Activated T-cell treated with anti-CD3 and anti-CD28 coated beads, Interleukin-2, amount 50 U/mL, for 4 hours (primary cell): ENCODE measurements around the gene LCN9. TPM values are rescaled to one million over a fixed set of nuclear protein-coding genes. Genes with fewer than 3 reads are reported as not detected.
"Not testable (repeated sequence)": the region's sequence is repeated elsewhere in the genome, so short reads cannot be mapped to it uniquely, and the experiment has no call there.

Source experiments
- ATAC-seq, 2 donors: fragments of 200-7000 bp; cut with Tn5 transposase; one replicate each; pipeline ENCODE4 v1.10.0; 2021
- DNase-seq: peaks from one replicate; pipeline ENCODE4 v3.0.0-alpha.2; 2020
- H3K27me3 Mint-ChIP-seq: one replicate; pipeline ENCODE4 v1.8.0; 2021; ENCODE audit warnings: low read depth, mixed read lengths
- H3K36me3 Mint-ChIP-seq: one replicate; pipeline ENCODE4 v1.8.0; 2022; ENCODE audit warnings: mixed read lengths; ENCODE audit not compliant: insufficient read depth
- H3K4me1 Mint-ChIP-seq: one replicate; pipeline ENCODE4 v1.8.0; 2021; ENCODE audit warnings: low read depth, mixed read lengths
- H3K4me3 Mint-ChIP-seq: one replicate; pipeline ENCODE4 v1.8.0; 2021; ENCODE audit warnings: mild to moderate bottlenecking, moderate library complexity, mixed read lengths
- H3K9me3 Mint-ChIP-seq: one replicate; pipeline ENCODE4 v1.8.0; 2021; ENCODE audit warnings: mixed read lengths
- total RNA-seq, 3 donors: library from RNA; stranded (reverse); gene quantifications; one replicate each; pipeline ENCODE4 v1.2.1, GENCODE V29; 2021

Gene LCN9
- total RNA-seq, 3 donors from 2014 or later, result not detected

GRCh38 chr9:135661816-135662560 lies 1.1 kb upstream of the LCN9 start:
- peaks cover 8% of the 10 kb centered on the region for H3K27me3 Mint-ChIP-seq
- H3K4me1 Mint-ChIP-seq, result no peaks in the 10 kb centered on the region
- H3K9me3 Mint-ChIP-seq, result no peaks in the 10 kb centered on the region
- ATAC-seq (no peak), DNase-seq (no peak)
- no peak overlapping the region for H3K4me3 Mint-ChIP-seq
- H3K36me3 Mint-ChIP-seq, result no peaks in the 10 kb centered on the region

GRCh38 chr9:135663451-135663770 lies 302 bp downstream of the LCN9 start:
- no peak for DNase-seq
- Mint-ChIP-seq H3K4me1 (no peaks in the 10 kb centered on the region), H3K4me3 (no peak overlapping the region), H3K27me3 (peaks cover 8% of the 10 kb centered on the region), H3K36me3 (no peaks in the 10 kb centered on the region), H3K9me3 (no peaks in the 10 kb centered on the region)
- no peak for ATAC-seq

- no peak for DNase-seq
- H3K27me3 Mint-ChIP-seq, result peaks cover 8% of the 10 kb centered on the region
- H3K4me3 Mint-ChIP-seq, result no peak overlapping the region
- H3K9me3 Mint-ChIP-seq, result no peaks in the 10 kb centered on the region
- H3K36me3 Mint-ChIP-seq, result no peaks in the 10 kb centered on the region
- no peak for ATAC-seq
- H3K4me1 Mint-ChIP-seq, result no peaks in the 10 kb centered on the region
Measured at GRCh38 chr9:135663857-135664256, 748 bp downstream of the LCN9 start.

GRCh38 chr9:135664266-135664665 lies 1.2 kb downstream of the LCN9 start:
- H3K4me1 Mint-ChIP-seq, result no peaks in the 10 kb centered on the region
- no peak for ATAC-seq
- peaks cover 8% of the 10 kb centered on the region for H3K27me3 Mint-ChIP-seq
- H3K36me3 Mint-ChIP-seq, result no peaks in the 10 kb centered on the region
- no peak for DNase-seq
- H3K4me3 Mint-ChIP-seq, result no peak overlapping the region
- no peaks in the 10 kb centered on the region for H3K9me3 Mint-ChIP-seq

GRCh38 chr9:135664801-135665794 lies 2.0 kb downstream of the LCN9 start:
- Mint-ChIP-seq H3K4me3 (no peak overlapping the region), H3K36me3 (no peaks in the 10 kb centered on the region), H3K27me3 (peaks cover 8% of the 10 kb centered on the region), H3K9me3 (no peaks in the 10 kb centered on the region), H3K4me1 (no peaks in the 10 kb centered on the region)
- no peak for ATAC-seq
- no peak for DNase-seq

- no peaks in the 10 kb centered on the region for H3K4me1 Mint-ChIP-seq
- no peak for DNase-seq
- no peak overlapping the region for H3K4me3 Mint-ChIP-seq
- no peaks in the 10 kb centered on the region for H3K36me3 Mint-ChIP-seq
- peaks cover 6% of the 10 kb centered on the region for H3K27me3 Mint-ChIP-seq
- no peak for ATAC-seq
- H3K9me3 Mint-ChIP-seq, result no peaks in the 10 kb centered on the region
Measured at GRCh38 chr9:135665795-135666189, 2.7 kb downstream of the LCN9 start.

GRCh38 chr9:135666534-135667462 lies 3.7 kb downstream of the LCN9 start:
- H3K27me3 Mint-ChIP-seq, result peaks cover 6% of the 10 kb centered on the region
- no peak overlapping the region for H3K4me3 Mint-ChIP-seq
- DNase-seq (no peak), ATAC-seq (no peak)
- H3K9me3 Mint-ChIP-seq, result no peaks in the 10 kb centered on the region
- no peaks in the 10 kb centered on the region for H3K4me1 Mint-ChIP-seq
- no peaks in the 10 kb centered on the region for H3K36me3 Mint-ChIP-seq

- Mint-ChIP-seq H3K4me1 (no peaks in the 10 kb centered on the region), H3K36me3 (no peaks in the 10 kb centered on the region), H3K27me3 (peaks cover 8% of the 10 kb centered on the region), H3K9me3 (no peaks in the 10 kb centered on the region), H3K4me3 (no peak overlapping the region)
- ATAC-seq (no peak), DNase-seq (no peak)
Measured at GRCh38 chr9:135667463-135668001, 4.4 kb downstream of the LCN9 start.

GRCh38 chr9:135669018-135669417 lies 5.9 kb downstream of the LCN9 start:
- not testable (repeated sequence) for H3K4me1 Mint-ChIP-seq, H3K4me3 Mint-ChIP-seq, DNase-seq, H3K9me3 Mint-ChIP-seq, H3K36me3 Mint-ChIP-seq, ATAC-seq, H3K27me3 Mint-ChIP-seq

GRCh38 chr9:135669616-135670285 lies 6.6 kb downstream of the LCN9 start:
- no peak for DNase-seq
- H3K27me3 Mint-ChIP-seq, result peaks cover 5% of the 10 kb centered on the region
- no peaks in the 10 kb centered on the region for H3K36me3 Mint-ChIP-seq
- no peak for ATAC-seq
- no peaks in the 10 kb centered on the region for H3K4me1 Mint-ChIP-seq
- no peak overlapping the region for H3K4me3 Mint-ChIP-seq
- no peaks in the 10 kb centered on the region for H3K9me3 Mint-ChIP-seq

GRCh38 chr9:135670721-135671590 lies 7.8 kb downstream of the LCN9 start:
- H3K4me1 Mint-ChIP-seq, result no peaks in the 10 kb centered on the region
- peaks cover 2% of the 10 kb centered on the region for H3K27me3 Mint-ChIP-seq
- DNase-seq, result no peak
- no peaks in the 10 kb centered on the region for H3K36me3 Mint-ChIP-seq
- ATAC-seq, result no peak
- H3K4me3 Mint-ChIP-seq, result no peak overlapping the region
- H3K9me3 Mint-ChIP-seq, result no peaks in the 10 kb centered on the region

- H3K4me3 Mint-ChIP-seq, result no peak overlapping the region
- ATAC-seq, result no peak
- no peaks in the 10 kb centered on the region for H3K36me3 Mint-ChIP-seq
- H3K9me3 Mint-ChIP-seq, result no peaks in the 10 kb centered on the region
- H3K4me1 Mint-ChIP-seq, result no peaks in the 10 kb centered on the region
- peaks cover 2% of the 10 kb centered on the region for H3K27me3 Mint-ChIP-seq
- DNase-seq, result no peak
Measured at GRCh38 chr9:135671591-135672041, 8.5 kb downstream of the LCN9 start.

- H3K27me3 Mint-ChIP-seq, H3K4me3 Mint-ChIP-seq, DNase-seq, H3K9me3 Mint-ChIP-seq, H3K4me1 Mint-ChIP-seq, H3K36me3 Mint-ChIP-seq, ATAC-seq: not testable (repeated sequence)
Measured at GRCh38 chr9:135672786-135673185, 9.7 kb downstream of the LCN9 start.
